Thyroid gland (tissue), 4 donors: ENCODE measurements around the gene MRPS7. TPM values are rescaled to one million over a fixed set of nuclear protein-coding genes. Genes with fewer than 3 reads are reported as not detected.
A peak's percentile ranks its signal among the peaks of the same experiment; 100 is the strongest.
"Not testable (repeated sequence)": the region's sequence is repeated elsewhere in the genome, so short reads cannot be mapped to it uniquely, and the experiment has no call there.

Experiments used
- DNase-seq, 2 donors: peaks; one replicate each; pipeline ENCODE4 v3.0.0-alpha.2; 2019
- H3K27ac ChIP-seq, 3 donors: fragments of 200-600 bp; sonication (generic); 1 replicate in 2 of 3; 2 replicates in 1 of 3; pipeline ENCODE4 v1.5.1; 2016 to 2019; ENCODE audit warnings: mild to moderate bottlenecking in 1 of 3, moderate library complexity in 1 of 3
- H3K27me3 ChIP-seq: fragments of 200-600 bp; sonication (generic); one replicate; pipeline ENCODE4 v1.5.1; 2019
- H3K36me3 ChIP-seq, 2 donors: fragments of 200-600 bp; sonication (generic); one replicate each; pipeline ENCODE4 v1.5.1; 2016 to 2019
- H3K4me1 ChIP-seq, 2 donors: fragments of 200-600 bp; sonication (generic); one replicate each; pipeline ENCODE4 v1.5.1; 2017 to 2019
- H3K4me3 ChIP-seq, 3 donors: fragments of 200-600 bp; sonication (generic); replicated peaks in 1 of 3; 1 replicate in 2 of 3; 2 replicates in 1 of 3; pipeline ENCODE4 v1.5.1; 2016; ENCODE audit warnings: mild to moderate bottlenecking in 1 of 3
- H3K9me3 ChIP-seq: fragments of 200-600 bp; sonication (generic); one replicate; pipeline ENCODE4 v1.5.1; 2017
- CTCF ChIP-seq, 6 experiments: fragments of 200-600 bp in 3 of 6; fragments of 450-650 bp in 3 of 6; sonication (generic) in 3 of 6; IDR thresholded peaks; one replicate each; pipeline ENCODE4 v1.5.1; 2016 to 2019; ENCODE audit warnings: antibody characterized with exemption in 6 of 6, mild to moderate bottlenecking in 2 of 6, inconsistent platforms in 1 of 6, moderate library complexity in 1 of 6
- POLR2A ChIP-seq, 2 donors: fragments of 450-650 bp; IDR thresholded peaks; one replicate each; pipeline ENCODE4 v1.6.1; 2017; ENCODE audit warnings: antibody characterized with exemption in 2 of 2, mild to moderate bottlenecking in 2 of 2, moderate library complexity in 1 of 2
- WGBS, 2 donors: methylation state at CpG; one replicate each; pipeline ENCODE4 v1.1.5; 2017; 5-methylcytosine and 5-hydroxymethylcytosine counted together
- intact Hi-C: fragments of 100-400 bp; cut with DNase I; formaldehyde crosslinking; loops from one replicate; pipeline ENCODE4 v1.15.1; 2023
- total RNA-seq, 4 donors: library from RNA; depleted of rRNA; stranded (reverse); fragments of >200 nt; gene quantifications; one replicate each; pipeline ENCODE4 v1.2.3, GENCODE V29; 2016

Gene MRPS7
- total RNA-seq, 4 donors from 2014 or later, result 29.9 to 59.4 (median 41.0) TPM

- H3K27me3 ChIP-seq, result no peaks in the 10 kb centered on the region
- H3K4me3 ChIP-seq, result peak within 1 kb of the TSS; percentile 16 to 75 (median 72)
- peak; percentile 98 to 99 for DNase-seq
- intact Hi-C loops, result no loop called here
- peaks cover 0 to 6% of the 10 kb centered on the region in 2 donors for H3K4me1 ChIP-seq
- 0% methylated on average over 6 to 27 of the region's 65 CpGs for WGBS, 2 donors
- no peaks in the 10 kb centered on the region for H3K9me3 ChIP-seq
- TF ChIP-seq CTCF (IDR thresholded peaks at IDR 0.05), result no peak
- TF ChIP-seq POLR2A (IDR thresholded peaks at IDR 0.05), result peak in 1 of 2 donors; percentile 98
- peak within 1 kb of the TSS; percentile 64 to 84 (median 83) for H3K27ac ChIP-seq
- H3K36me3 ChIP-seq, result no peaks in the 10 kb centered on the region
Observed at GRCh38 chr17:75289115-75289831, 27.6 kb downstream of the MRPS7 start, which contains the start of gene SLC25A19. Gene SLC25A19, minus strand, starts transcription at chr17:75289433. Its CDS starts 2,669 bp downstream, at chr17:75286764.

GRCh38 chr17:75289832-75290337 is 28.2 kb downstream of the MRPS7 start:
- Histone ChIP-seq H3K4me1 (peaks cover 0 to 6% of the 10 kb centered on the region in 2 donors), H3K27ac (peak overlapping the region; percentile 64 to 84 (median 83)), H3K36me3 (no peaks in the 10 kb centered on the region), H3K9me3 (no peaks in the 10 kb centered on the region), H3K27me3 (no peaks in the 10 kb centered on the region), H3K4me3 (peak overlapping the region in 2 of 3 donors; percentile 72 to 75)
- intact Hi-C loops, result no loop called here
- peak; percentile 40 to 41 for DNase-seq
- WGBS, 2 donors, result 2 to 14% methylated on average over 26 of the region's 26 CpGs
- TF ChIP-seq POLR2A (IDR thresholded peaks at IDR 0.05), result no peak
- peak in 1 of 6 experiments; percentile 21 for TF ChIP-seq CTCF (IDR thresholded peaks at IDR 0.05)

GRCh38 chr17:75292810-75293448 is 31.2 kb downstream of the MRPS7 start:
- H3K27ac ChIP-seq, H3K27me3 ChIP-seq, H3K9me3 ChIP-seq, H3K4me3 ChIP-seq, intact Hi-C loops, H3K36me3 ChIP-seq, DNase-seq, H3K4me1 ChIP-seq: not testable (repeated sequence)
- 78 to 81% methylated on average over 16 of the region's 16 CpGs for WGBS, 2 donors

DNA sequence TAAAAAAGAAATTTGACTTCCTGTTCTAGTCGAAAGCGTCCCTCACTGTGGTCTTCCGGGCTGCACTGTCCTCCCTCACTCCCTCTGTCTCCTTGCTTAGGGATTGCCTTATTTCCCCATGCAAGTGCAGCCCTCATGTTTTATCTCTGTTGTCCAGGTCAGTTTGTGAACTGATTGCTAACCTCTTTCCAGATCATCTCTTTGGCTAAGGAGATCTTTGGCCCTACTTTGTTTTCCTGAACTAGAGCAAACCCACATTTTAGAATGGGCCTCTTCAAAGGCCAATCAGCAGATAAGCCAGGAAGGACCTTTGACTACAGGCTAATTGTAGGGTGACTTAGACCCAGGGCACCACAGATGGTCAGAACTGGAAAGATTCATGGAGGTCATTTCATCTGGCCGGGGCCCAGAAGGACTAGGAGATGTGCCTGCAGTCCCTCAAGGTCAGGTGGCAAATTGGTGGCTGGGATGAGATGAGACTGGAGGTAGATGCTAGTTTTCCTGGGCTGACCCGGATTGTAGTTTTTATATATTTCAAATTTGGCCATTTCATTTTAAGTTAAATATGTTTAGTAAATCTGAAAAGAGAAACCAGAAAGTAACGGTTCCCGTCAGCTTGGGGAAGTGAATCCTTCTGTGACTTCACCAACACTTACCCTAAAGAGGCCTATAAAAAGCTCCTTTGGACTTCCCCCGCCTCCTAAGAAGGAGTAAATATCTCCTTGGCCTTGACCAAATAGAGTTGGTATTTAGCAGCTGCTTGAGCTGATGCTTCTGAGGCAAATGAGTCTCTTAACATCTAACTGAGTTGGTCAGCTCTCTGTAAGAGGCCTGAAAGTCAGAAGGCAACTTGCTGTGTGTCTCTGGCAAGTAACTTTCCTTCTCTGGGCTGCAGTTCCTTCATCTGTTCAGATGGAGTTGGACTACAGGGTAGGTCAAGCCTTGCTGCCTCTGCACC is 33.8 kb downstream of the MRPS7 start:
- H3K27ac ChIP-seq, result no peak overlapping the region
- H3K36me3 ChIP-seq, result no peaks in the 10 kb centered on the region
- H3K4me1 ChIP-seq, result no peaks in the 10 kb centered on the region
- H3K9me3 ChIP-seq, result no peaks in the 10 kb centered on the region
- no peak for TF ChIP-seq POLR2A (IDR thresholded peaks at IDR 0.05)
- TF ChIP-seq CTCF (IDR thresholded peaks at IDR 0.05), result no peak
- intact Hi-C loops, result no loop called here
- no peaks in the 10 kb centered on the region for H3K27me3 ChIP-seq
- DNase-seq, result no peak
- no peak overlapping the region for H3K4me3 ChIP-seq
- WGBS, 2 donors, result 83 to 88% methylated on average over 8 of the region's 8 CpGs

DNA sequence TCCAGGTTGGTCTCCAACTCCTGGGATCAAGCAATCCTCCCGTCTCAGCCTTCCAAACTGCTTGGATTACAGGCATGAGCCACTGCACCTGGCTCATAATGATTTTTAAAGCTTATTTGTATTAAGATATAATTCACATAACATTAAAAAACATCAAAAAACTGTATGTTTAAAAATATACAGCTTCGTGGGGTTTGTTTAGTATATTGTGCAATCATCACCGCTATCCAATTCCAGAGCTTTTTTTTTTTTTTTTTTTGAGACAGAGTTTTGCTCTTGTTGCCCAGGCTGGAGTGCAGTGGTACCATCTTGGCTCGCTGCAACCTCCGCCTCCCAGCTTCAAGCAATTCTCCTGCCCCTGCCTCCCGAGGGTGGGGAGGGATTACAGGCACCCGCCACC is 38.6 kb downstream of the MRPS7 start:
- Histone ChIP-seq H3K9me3 (no peaks in the 10 kb centered on the region), H3K4me3 (no peak overlapping the region), H3K27ac (no peak overlapping the region), H3K27me3 (no peaks in the 10 kb centered on the region), H3K4me1 (no peaks in the 10 kb centered on the region), H3K36me3 (no peaks in the 10 kb centered on the region)
- TF ChIP-seq POLR2A (IDR thresholded peaks at IDR 0.05) (no peak), CTCF (IDR thresholded peaks at IDR 0.05) (no peak)
- intact Hi-C loops, result no loop called here
- WGBS, 2 donors, result 78 to 80% methylated on average over 7 of the region's 7 CpGs
- DNase-seq, result no peak
